Gastroesophageal sphincter (tissue), 3 donors: ENCODE data around the gene MAGEA4.

Source experiments
- EP300 ChIP-seq: sonication (generic); formaldehyde crosslinking; IDR thresholded peaks from one replicate; pipeline ENCODE4 v1.6.1; 2017; ENCODE audit warnings: antibody characterized with exemption, mild to moderate bottlenecking
- POLR2A ChIP-seq, 2 donors: fragments of 450-650 bp; IDR thresholded peaks; one replicate each; pipeline ENCODE4 v1.6.1; 2017; ENCODE audit warnings: antibody characterized with exemption in 2 of 2, mild to moderate bottlenecking in 2 of 2, moderate library complexity in 1 of 2
- POLR2AphosphoS5 ChIP-seq: sonication (generic); formaldehyde crosslinking; IDR thresholded peaks from one replicate; pipeline ENCODE4 v1.6.1; 2017; ENCODE audit warnings: antibody characterized with exemption
- TF ChIP-seq, protein P1 (sequence below), 4 experiments: fragments of 200-600 bp in 2 of 4; fragments of 450-650 bp in 2 of 4; sonication (generic) in 1 of 4; IDR thresholded peaks; one replicate each; pipeline ENCODE4 v1.5.1; 2017 to 2019; ENCODE audit warnings: antibody characterized with exemption in 4 of 4, mild to moderate bottlenecking in 2 of 4, moderate library complexity in 2 of 4

DNA sequence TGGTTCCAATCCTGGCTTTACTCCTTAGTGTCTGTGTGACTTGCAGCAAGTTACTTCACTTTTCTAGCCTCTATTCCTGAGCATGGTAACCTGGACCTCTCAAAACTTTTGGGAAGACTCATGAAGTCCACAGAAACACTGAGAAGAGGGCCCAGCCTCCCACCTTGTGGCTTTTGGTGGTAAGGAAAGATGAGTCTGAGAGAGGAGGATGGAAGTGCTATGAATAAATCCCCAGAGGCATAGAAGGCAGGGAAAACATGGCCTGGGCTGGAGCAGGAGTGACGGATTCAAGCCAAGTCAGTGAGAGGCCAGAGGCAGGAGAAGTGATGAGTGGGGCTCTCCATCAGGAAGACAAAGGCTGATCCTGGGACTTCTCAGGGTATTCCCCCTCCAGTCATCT, 10.9 kb upstream of the MAGEA4 start:
- TF ChIP-seq, protein P1, sequence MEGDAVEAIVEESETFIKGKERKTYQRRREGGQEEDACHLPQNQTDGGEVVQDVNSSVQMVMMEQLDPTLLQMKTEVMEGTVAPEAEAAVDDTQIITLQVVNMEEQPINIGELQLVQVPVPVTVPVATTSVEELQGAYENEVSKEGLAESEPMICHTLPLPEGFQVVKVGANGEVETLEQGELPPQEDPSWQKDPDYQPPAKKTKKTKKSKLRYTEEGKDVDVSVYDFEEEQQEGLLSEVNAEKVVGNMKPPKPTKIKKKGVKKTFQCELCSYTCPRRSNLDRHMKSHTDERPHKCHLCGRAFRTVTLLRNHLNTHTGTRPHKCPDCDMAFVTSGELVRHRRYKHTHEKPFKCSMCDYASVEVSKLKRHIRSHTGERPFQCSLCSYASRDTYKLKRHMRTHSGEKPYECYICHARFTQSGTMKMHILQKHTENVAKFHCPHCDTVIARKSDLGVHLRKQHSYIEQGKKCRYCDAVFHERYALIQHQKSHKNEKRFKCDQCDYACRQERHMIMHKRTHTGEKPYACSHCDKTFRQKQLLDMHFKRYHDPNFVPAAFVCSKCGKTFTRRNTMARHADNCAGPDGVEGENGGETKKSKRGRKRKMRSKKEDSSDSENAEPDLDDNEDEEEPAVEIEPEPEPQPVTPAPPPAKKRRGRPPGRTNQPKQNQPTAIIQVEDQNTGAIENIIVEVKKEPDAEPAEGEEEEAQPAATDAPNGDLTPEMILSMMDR (IDR thresholded peaks at IDR 0.05): no peak
- TF ChIP-seq EP300 (no peak), POLR2AphosphoS5 (no peak), POLR2A (IDR thresholded peaks at IDR 0.05) (no peak)
